Trophoblast cell (in vitro differentiated cells and primary cell): ENCODE data around the gene ABR.

Experiments used
- DNase-seq, 2 donors: peaks; one replicate each; pipeline ENCODE4 v3.0.0-alpha.2; 2016
- H2AFZ ChIP-seq: 2 replicates; pipeline ENCODE4 v1.6.1; 2013; ENCODE audit warnings: low read length, moderate library complexity, mild to moderate bottlenecking; ENCODE audit not compliant: insufficient read depth, poor library complexity
- H2AK5ac ChIP-seq: 2 replicates; pipeline ENCODE4 v1.6.1; 2013; ENCODE audit warnings: mild to moderate bottlenecking, low read length
- H2BK120ac ChIP-seq: 2 replicates; pipeline ENCODE4 v1.6.1; 2013; ENCODE audit warnings: low read length, mild to moderate bottlenecking, moderate library complexity; ENCODE audit not compliant: insufficient read depth, poor library complexity
- H2BK12ac ChIP-seq: 2 replicates; pipeline ENCODE4 v1.6.1; 2013; ENCODE audit warnings: mild to moderate bottlenecking, low read length, moderate library complexity
- H2BK5ac ChIP-seq: 2 replicates; pipeline ENCODE4 v1.6.1; 2013; ENCODE audit warnings: low read length, low read depth, moderate library complexity, mild to moderate bottlenecking; ENCODE audit not compliant: poor library complexity
- H3K14ac ChIP-seq: 2 replicates; pipeline ENCODE4 v1.6.1; 2013; ENCODE audit warnings: mild to moderate bottlenecking, low read length
- H3K18ac ChIP-seq: 2 replicates; pipeline ENCODE4 v1.6.1; 2013; ENCODE audit warnings: mild to moderate bottlenecking, low read length
- H3K23ac ChIP-seq: 2 replicates; pipeline ENCODE4 v1.6.1; 2013; ENCODE audit warnings: low read length
- H3K27ac ChIP-seq: 2 replicates; pipeline ENCODE4 v1.5.1; 2013; ENCODE audit warnings: low read depth, mild to moderate bottlenecking, inconsistent platforms, low read length, moderate library complexity
- H3K27me3 ChIP-seq: 2 replicates; pipeline ENCODE4 v1.6.1; 2013; ENCODE audit warnings: inconsistent platforms, mild to moderate bottlenecking, low read length, moderate library complexity; ENCODE audit not compliant: insufficient read depth
- H3K36me3 ChIP-seq, 2 experiments: 1 replicate in 1 of 2; 2 replicates in 1 of 2; pipeline ENCODE4 v1.6.1; 2013; ENCODE audit warnings: low read length in 2 of 2, mild to moderate bottlenecking in 2 of 2, moderate library complexity in 1 of 2; ENCODE audit not compliant: insufficient read depth in 2 of 2, control insufficient read depth in 1 of 2
- H3K4ac ChIP-seq: 2 replicates; pipeline ENCODE4 v1.6.1; 2013; ENCODE audit warnings: low read depth, mild to moderate bottlenecking, low read length, moderate library complexity
- H3K4me1 ChIP-seq, 2 experiments: 1 replicate in 1 of 2; 2 replicates in 1 of 2; pipeline ENCODE4 v1.6.1; 2013; ENCODE audit warnings: low read length in 2 of 2, mild to moderate bottlenecking in 2 of 2, moderate library complexity in 1 of 2; ENCODE audit not compliant: insufficient read depth in 2 of 2, control insufficient read depth in 1 of 2
- H3K4me2 ChIP-seq: 2 replicates; pipeline ENCODE4 v1.6.1; 2013; ENCODE audit warnings: inconsistent platforms, mild to moderate bottlenecking, low read length, moderate library complexity
- H3K4me3 ChIP-seq: 2 replicates; pipeline ENCODE4 v1.5.1; 2013; ENCODE audit warnings: mild to moderate bottlenecking, low read depth, low read length, inconsistent platforms
- H3K79me1 ChIP-seq: one replicate; pipeline ENCODE4 v1.6.1; 2013; ENCODE audit warnings: low read length
- H3K79me2 ChIP-seq: 2 replicates; pipeline ENCODE4 v1.6.1; 2013; ENCODE audit warnings: low read length, mild to moderate bottlenecking; ENCODE audit not compliant: control insufficient read depth, insufficient read depth, poor library complexity
- H3K9ac ChIP-seq: 2 replicates; pipeline ENCODE4 v1.6.1; 2013; ENCODE audit warnings: mild to moderate bottlenecking, low read length
- H3K9me3 ChIP-seq: 2 replicates; pipeline ENCODE4 v1.6.1; 2013; ENCODE audit warnings: low read depth, mild to moderate bottlenecking, control low read depth, inconsistent platforms, low read length; ENCODE audit not compliant: insufficient read depth
- H4K12ac ChIP-seq: 2 replicates; pipeline ENCODE4 v1.6.1; 2013; ENCODE audit warnings: low read depth, mild to moderate bottlenecking, low read length, moderate library complexity
- H4K8ac ChIP-seq: 2 replicates; pipeline ENCODE4 v1.6.1; 2013; ENCODE audit warnings: low read depth, mild to moderate bottlenecking, low read length, moderate library complexity
- H4K91ac ChIP-seq: one replicate; pipeline ENCODE4 v1.6.1; 2013; ENCODE audit warnings: low read depth, mild to moderate bottlenecking, low read length, moderate library complexity
- WGBS: extraction: QIAGEN DNeasy Blood & Tissue Kit; methylation state at CpG from one replicate; pipeline ENCODE4 v1.1.7; 2013; ENCODE audit warnings: missing lambda C conversion rate; ENCODE audit not compliant: insufficient read length, insufficient coverage; ENCODE audit errors: extremely low coverage; 5-methylcytosine and 5-hydroxymethylcytosine counted together

The ABR gene

GRCh38 chr17:958712-959451, 220.9 kb downstream of the ABR start:
- Histone ChIP-seq H4K12ac (no peak overlapping the region), H3K36me3 (peaks cover 0 to 2% of the 10 kb centered on the region in 2 experiments), H3K14ac (no peak overlapping the region), H2AK5ac (no peak overlapping the region), H3K9ac (no peak overlapping the region), H3K79me2 (peaks cover 9% of the 10 kb centered on the region), H3K4me3 (no peak overlapping the region), H2BK5ac (no peak overlapping the region), H3K4me2 (no peak overlapping the region), H3K18ac (no peak overlapping the region), H4K91ac (no peak overlapping the region), H2BK12ac (no peak overlapping the region), H3K23ac (no peak overlapping the region), H3K4me1 (peaks cover 20 to 21% of the 10 kb centered on the region in 2 experiments), H3K9me3 (no peaks in the 10 kb centered on the region), H4K8ac (no peak overlapping the region), H2AFZ (no peak overlapping the region), H3K4ac (no peak overlapping the region), H3K27me3 (no peaks in the 10 kb centered on the region), H3K79me1 (peaks cover 2% of the 10 kb centered on the region), H2BK120ac (no peak overlapping the region), H3K27ac (no peak overlapping the region)
- WGBS, result no CpG with 5 or more reads among the region's 31 CpGs
- no peak for DNase-seq

DNA sequence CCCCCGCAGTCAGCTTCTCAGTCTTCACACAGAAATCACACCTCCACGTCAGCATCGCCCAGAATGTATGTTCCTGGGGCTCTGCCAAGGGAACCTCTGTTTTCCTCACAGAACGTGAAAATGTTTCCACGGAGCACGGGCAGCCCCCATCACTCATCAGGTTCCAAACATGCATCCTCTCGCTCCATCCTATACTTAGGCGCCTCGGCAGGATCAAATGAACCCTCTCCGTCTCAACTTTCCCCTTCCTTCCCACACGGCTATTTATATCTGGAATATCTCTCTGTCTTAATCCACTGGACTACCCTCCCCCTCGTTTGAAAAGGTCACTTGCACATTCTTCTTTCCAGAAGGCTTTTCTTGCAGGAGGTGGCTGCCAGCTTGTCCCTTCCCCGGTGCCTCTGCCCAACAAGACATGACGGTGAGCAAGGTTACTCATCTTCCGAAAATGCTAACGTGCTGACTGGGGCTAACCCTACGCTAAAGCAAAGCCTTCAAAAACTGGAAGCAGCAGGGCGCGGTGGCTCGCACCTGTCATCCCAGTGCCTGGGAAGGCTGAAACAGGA, 221.8 kb downstream of the ABR start:
- H4K91ac ChIP-seq, result no peak overlapping the region
- H3K14ac ChIP-seq, result no peak overlapping the region
- H3K27ac ChIP-seq, result no peak overlapping the region
- no peak overlapping the region for H3K18ac ChIP-seq
- no peak overlapping the region for H2AFZ ChIP-seq
- H2BK120ac ChIP-seq, result no peak overlapping the region
- H3K9me3 ChIP-seq, result peaks cover 2% of the 10 kb centered on the region
- H3K9ac ChIP-seq, result no peak overlapping the region
- H3K4me3 ChIP-seq, result no peak overlapping the region
- no peak overlapping the region for H2BK5ac ChIP-seq
- peaks cover 2% of the 10 kb centered on the region for H3K79me1 ChIP-seq
- no peak overlapping the region for H3K4me2 ChIP-seq
- H4K8ac ChIP-seq, result no peak overlapping the region
- no peaks in the 10 kb centered on the region for H3K27me3 ChIP-seq
- no peak for DNase-seq
- no CpG with 5 or more reads among the region's 20 CpGs for WGBS
- H3K4ac ChIP-seq, result no peak overlapping the region
- no peak overlapping the region for H4K12ac ChIP-seq
- no peak overlapping the region for H3K23ac ChIP-seq
- H3K79me2 ChIP-seq, result peaks cover 9% of the 10 kb centered on the region
- peaks cover 0 to 2% of the 10 kb centered on the region in 2 experiments for H3K36me3 ChIP-seq
- H2BK12ac ChIP-seq, result no peak overlapping the region
- peaks cover 20 to 21% of the 10 kb centered on the region in 2 experiments for H3K4me1 ChIP-seq
- no peak overlapping the region for H2AK5ac ChIP-seq

- Histone ChIP-seq H3K23ac (no peak overlapping the region), H2AK5ac (no peak overlapping the region), H3K18ac (no peak overlapping the region), H3K79me1 (peaks cover 2% of the 10 kb centered on the region), H3K14ac (no peak overlapping the region), H3K27me3 (no peaks in the 10 kb centered on the region), H3K4me2 (no peak overlapping the region), H2BK120ac (no peak overlapping the region), H3K36me3 (peaks cover 0 to 2% of the 10 kb centered on the region in 2 experiments), H4K12ac (no peak overlapping the region), H2BK12ac (no peak overlapping the region), H3K4me3 (no peak overlapping the region), H4K8ac (no peak overlapping the region), H3K4ac (no peak overlapping the region), H2BK5ac (no peak overlapping the region), H2AFZ (no peak overlapping the region), H3K9ac (no peak overlapping the region), H3K79me2 (peaks cover 5% of the 10 kb centered on the region), H4K91ac (no peak overlapping the region), H3K4me1 (peaks cover 20 to 22% of the 10 kb centered on the region in 2 experiments), H3K9me3 (peaks cover 5% of the 10 kb centered on the region), H3K27ac (no peak overlapping the region)
- no CpG with 5 or more reads among the region's 8 CpGs for WGBS
- peak in 1 of 2 donors; percentile 26 for DNase-seq
Measured at GRCh38 chr17:956905-957304, 222.9 kb downstream of the ABR start.

- Histone ChIP-seq H3K9me3 (peaks cover 5% of the 10 kb centered on the region), H4K8ac (no peak overlapping the region), H2BK5ac (peak overlapping the region; percentile 29), H3K4me3 (no peak overlapping the region), H2AFZ (peak overlapping the region; percentile 45), H3K9ac (peak overlapping the region; percentile 59), H3K79me1 (peaks cover 14% of the 10 kb centered on the region), H2BK120ac (peak overlapping the region; percentile 28), H4K12ac (no peak overlapping the region), H2AK5ac (peak overlapping the region; percentile 29), H3K23ac (no peak overlapping the region), H2BK12ac (no peak overlapping the region), H3K36me3 (peaks cover 0 to 2% of the 10 kb centered on the region in 2 experiments), H3K4ac (peak overlapping the region; percentile 51), H3K14ac (peak overlapping the region; percentile 16), H3K4me1 (peaks cover 27 to 35% of the 10 kb centered on the region in 2 experiments), H3K27ac (peak overlapping the region; percentile 71), H3K18ac (peak overlapping the region; percentile 43), H3K4me2 (peak overlapping the region; percentile 26), H4K91ac (peak overlapping the region; percentile 32), H3K79me2 (peaks cover 6% of the 10 kb centered on the region), H3K27me3 (no peaks in the 10 kb centered on the region)
- WGBS, result no CpG with 5 or more reads among the region's 23 CpGs
- no peak for DNase-seq
Measured at GRCh38 chr17:954431-955164, 225.2 kb downstream of the ABR start.
